GM18907 (cell line): Measurements from ENCODE around the gene BABAM2.
"Not testable (repeated sequence)": the region's sequence is repeated elsewhere in the genome, so short reads cannot be mapped to it uniquely, and the experiment has no call there.

Experiments used
- ATAC-seq: cut with Tn5 transposase; IDR thresholded peaks from one replicate; pipeline ENCODE4 v1.9.1; 2021; ENCODE audit warnings: mild to moderate bottlenecking, moderate library complexity; ENCODE audit not compliant: unreplicated experiment

BABAM2 gene

DNA sequence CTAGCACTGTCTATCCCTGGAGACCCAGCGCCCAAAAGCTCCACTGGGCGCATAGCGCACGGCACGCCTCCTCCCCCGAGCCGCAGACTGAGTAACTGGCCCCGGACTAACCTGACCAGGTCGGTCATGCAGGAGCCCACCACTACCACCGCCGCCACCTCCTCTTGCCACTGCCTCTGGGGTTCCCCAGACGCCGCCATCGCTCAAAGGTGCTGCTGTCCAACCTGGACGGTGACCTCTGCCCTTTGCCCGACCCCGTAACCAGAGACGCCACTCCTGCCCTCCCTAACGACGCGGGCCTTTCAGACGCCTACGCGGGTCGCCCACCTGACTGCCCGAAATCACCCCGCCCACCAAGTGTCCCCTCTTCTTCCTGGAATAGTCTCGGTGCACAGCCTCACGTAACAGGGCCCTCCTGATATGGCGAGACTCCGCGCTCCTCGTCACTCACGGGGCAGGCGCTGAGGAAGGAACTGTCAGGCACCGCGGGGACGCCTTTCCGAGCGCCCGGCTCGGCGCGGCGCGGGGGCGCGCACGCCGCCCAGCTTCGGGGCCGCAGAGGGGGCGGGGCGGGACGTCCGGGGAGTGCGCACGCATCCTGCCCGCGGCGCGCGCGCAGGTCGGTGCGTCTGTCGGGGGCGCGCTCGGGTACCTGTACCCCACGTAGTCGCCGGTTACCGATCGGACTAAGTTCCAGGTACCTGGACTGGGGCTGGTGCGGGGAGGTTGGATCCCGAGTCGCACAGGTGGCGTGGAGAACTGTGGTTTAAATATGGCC, at the start of gene BABAM2, which contains the start of gene RBKS:
Gene BABAM2 (plus strand): TSS at position 584 of the 778 bp plus-strand sequence. CDS start 3,828 bp downstream, outside the sequence.
Gene RBKS (minus strand): TSS at position 242 of the 778 bp plus-strand sequence. CDS start 42 bp downstream, at position 200.
- peak; percentile 78 for ATAC-seq

DNA sequence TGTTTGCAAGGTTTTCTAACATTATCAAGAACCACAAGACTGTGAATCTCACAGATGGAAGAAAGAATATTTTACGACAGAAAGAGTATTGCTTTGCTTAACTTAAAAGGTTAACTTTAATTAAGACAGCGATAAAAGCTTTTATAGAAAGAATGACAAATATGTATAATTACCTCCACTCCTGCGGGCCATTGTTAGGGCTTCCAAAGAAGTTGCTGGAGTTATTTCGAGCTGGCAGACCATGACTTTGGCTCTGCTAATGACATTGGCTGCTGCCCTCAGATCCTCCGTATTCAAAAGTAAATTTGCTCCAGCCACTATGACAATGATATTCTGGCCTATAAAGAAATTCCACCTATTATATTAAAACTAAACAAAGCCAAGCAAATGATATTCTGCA, 47.6 kb upstream of the BABAM2 start:
- ATAC-seq: no peak

DNA sequence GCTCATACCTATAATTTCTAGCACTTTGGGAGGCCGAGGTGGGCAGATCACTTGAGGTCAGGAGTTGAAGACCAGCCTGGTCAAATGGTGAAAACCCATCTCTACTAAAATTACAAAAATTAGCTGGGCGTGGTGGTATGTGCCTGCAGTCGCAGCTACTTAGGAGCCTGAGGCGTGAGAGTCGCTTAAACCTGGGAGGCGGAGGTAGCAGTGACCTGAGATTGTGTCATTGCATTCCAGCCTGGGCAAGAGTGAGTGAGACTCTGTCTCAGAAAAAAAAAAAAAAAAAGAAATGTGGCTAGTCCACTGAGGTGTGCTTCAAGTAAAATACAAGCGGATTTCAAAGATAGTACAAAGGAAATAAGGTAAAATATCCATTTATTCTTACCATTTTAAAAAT, 46.5 kb upstream of the BABAM2 start:
- ATAC-seq: no peak

DNA sequence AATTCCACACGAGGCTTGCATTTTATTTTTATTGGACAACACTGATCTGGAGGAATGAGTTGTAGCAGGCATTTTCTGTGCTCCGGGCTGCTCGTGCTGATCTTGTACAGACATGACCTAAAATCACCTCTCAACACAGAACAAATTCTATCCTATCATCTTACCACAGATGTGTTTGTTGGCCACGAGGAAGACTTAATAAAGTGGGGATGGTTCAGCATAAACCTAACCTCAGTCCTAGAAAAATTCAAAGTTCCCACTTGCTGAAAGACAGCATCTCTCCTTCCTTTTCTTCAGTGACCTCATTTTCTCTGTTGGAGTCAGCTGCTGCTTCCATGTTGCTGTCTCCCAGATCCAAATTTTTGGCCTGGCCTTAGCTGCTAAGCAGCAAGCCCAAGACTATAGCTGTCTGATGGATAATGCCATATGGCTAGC, 45.7 kb upstream of the BABAM2 start:
- no peak for ATAC-seq

DNA sequence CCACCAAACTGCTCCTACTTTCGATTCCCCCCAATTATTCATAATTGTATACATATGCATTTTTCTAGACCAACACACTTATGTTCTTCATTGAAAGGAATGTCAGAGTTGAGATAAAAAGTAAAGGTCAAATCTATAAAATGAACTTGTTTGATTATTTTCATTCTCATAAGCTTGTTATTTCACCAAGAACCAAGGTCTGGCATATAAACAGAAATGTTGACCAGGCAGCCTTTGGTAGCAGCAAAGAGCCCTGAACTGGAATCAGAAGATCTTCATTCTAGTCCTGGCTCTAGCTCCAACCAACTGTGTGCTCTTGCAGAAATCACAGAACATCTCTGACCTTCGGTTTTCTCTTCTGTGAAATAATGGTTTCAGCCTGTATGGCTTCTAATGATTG, 43.2 kb upstream of the BABAM2 start:
- ATAC-seq: no peak

DNA sequence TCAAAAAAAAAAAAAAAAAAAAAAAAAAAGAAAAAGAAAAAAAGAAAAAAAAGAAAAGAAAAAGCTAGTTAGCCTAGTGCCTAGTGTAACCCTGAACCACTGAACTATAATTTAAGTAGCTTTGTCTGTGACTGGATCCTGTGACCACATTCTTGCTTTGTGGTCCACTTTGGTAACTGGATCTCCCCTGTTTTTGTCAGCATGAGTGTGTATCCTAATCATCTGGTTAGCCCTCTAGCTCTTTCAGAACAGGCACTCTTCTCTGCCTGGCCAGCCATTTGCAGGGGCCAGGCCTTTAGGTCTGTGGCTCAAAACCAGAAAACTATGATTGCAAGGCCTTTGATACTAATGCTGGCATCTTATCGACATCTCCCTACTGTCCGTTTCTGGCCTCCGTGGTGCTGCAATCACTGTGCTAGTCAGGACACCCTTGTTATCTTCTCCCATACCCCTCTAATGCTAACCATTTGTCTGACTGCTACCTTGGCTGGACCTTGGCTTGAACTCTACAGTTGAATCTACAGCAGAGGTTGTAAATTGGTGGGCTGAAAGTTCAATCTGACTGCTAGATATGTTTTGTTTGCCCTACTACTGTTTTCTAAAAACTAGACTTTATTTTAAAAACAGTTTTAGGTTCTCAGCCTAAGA, 40.8 kb upstream of the BABAM2 start:
- ATAC-seq: no peak

DNA sequence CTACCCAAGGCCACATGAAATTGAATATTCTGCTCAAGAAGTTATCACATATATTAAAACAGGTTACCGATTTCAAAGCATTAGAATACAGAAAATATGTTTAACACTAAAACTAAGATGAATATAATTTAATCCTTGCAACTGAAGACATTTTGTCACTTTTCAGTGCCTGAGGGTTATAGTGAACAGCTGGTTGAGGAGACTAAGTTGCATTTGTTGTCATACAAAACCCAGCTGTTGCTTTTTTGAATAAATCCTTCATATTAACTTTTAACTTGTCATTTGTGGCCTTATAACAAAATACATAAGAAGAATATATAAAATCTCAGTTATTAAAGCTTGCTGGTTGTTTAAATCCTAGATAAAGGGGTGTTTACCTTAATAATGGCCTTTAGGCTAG, 37.8 kb upstream of the BABAM2 start:
- no peak for ATAC-seq

DNA sequence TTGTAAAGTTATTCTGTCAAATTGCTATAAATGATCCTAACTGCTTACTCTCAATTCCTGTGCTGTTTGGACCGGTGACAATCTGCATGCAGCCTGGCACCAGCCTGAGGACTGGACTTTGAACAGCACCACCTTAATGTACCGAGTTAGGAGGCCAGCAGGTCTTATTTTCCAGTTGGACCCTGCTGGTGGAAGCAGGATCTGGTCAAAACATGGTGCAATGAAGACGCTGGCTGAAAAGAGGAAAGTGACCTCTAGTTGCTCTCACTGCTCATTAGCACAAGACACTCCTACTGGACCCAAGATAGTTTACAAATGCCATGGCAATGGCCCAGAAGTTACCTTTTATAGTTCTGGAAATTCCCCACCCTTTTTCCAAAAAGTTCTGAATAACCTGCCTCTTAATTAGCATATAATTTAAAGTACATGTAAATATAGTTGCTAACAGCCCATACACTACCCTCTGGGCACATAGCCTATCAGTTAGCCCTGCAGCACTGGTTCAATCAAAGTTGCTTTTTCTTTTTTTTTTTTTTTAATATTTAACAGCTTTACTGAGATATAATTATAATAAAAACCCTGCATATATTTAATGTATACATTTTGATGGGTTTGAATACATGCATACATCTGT, 36.2 kb upstream of the BABAM2 start:
- ATAC-seq: no peak

DNA sequence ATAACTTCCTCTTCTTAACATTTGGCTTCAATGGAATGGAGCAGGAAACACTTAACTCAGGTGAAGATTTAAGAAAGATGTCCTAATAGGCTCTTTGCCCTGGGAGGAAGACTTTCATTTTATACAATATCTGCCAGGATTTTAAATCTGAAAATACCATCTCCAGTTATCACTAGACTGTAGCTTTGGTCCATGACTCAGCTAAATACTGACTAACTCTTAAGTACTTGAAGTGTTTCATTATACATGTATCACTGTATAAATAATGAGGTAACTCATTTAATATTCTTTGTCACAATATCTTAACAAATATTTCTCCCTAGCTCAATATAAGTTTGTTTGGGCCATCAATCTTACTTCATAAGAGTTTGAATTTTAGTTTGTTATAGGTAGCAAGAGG, 35.1 kb upstream of the BABAM2 start:
- ATAC-seq: no peak

DNA sequence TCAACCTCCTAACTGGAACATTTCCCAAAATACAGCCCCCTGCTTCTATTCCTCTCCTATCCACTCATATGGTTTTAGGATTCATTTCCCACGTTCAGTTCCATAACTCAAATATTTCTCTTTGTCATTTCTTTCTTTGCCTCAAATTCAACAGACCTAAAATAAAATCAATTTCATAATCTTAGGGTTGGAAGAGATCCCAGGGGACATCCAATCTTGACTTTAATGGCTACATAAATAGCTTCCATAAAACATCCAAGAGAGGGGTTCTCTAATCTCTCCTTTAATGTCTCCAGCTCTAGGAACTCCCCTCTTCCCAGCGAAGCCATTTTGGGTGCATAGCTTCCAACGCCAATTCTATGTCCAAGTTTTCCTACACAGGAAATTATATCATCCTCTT, 34.1 kb upstream of the BABAM2 start:
- ATAC-seq: no peak

DNA sequence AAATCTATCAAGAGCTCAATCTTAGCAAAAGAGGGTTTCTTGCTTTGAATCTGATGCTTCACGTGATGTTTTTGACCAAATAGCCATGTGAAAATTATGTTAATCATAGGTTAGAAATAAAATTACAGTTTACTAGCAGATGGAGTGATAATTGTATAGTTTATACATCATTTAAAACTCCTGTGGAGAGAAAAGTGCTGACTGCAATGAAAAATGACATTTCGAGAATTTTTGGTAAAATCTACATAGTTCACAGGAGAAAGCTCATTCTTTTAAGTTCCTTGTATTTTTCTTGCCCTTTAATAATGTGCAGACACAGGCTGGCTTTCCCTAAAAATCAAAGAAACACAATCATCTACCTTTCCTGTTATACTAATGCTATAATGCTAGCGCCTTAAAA, 33.6 kb upstream of the BABAM2 start:
- no peak for ATAC-seq

DNA sequence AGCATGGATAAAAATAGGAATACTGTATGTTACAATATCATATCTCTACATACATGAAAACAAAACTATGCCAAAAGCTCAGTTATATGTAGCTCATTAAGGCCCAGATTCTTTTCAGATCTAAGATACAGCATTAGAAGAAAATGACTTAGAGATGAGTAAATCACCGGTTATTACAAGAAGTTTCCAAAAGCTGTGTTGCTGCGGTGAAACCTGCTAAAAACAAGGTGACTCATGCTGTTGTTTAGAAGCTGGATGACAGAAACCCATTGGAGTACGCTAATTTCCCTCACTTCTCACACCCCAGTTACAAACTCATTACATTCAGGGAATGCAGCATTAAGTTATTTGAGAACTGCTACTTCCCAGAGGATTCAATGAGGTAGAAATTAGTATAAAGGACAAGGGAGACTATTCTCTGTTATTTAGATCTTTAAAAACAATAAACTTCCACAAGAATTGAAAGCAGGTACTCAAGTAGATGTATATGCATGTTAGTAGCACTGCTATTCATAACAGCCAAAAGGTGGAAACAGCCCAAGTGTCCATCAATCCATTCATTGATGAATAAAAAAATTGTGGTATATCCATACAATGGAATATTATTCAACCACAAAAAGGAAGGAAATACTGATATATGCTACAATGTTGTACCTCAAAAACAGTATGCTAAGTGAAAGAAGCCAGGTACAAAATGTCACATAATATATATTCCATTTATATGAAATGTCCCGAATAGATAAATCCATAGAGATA, 32.9 kb upstream of the BABAM2 start:
- no peak for ATAC-seq

DNA sequence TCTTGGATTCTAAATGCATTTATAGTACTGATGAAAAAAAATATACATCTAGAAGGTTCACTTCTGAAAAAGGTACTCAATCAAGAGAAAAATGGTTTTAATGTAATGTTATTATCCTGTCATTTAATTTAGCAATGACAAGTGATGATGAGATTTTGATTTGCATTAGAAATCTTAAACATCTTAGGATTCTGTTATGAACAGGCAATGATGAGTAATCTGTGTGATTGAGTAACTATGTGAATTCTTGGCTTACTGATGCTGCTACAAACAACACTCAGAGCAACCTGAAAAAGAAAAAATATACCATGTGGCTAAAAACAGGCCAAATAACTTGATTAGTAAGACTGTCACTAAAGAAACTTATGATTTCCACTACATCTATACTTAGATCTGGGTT, 30.4 kb upstream of the BABAM2 start:
- no peak for ATAC-seq

DNA sequence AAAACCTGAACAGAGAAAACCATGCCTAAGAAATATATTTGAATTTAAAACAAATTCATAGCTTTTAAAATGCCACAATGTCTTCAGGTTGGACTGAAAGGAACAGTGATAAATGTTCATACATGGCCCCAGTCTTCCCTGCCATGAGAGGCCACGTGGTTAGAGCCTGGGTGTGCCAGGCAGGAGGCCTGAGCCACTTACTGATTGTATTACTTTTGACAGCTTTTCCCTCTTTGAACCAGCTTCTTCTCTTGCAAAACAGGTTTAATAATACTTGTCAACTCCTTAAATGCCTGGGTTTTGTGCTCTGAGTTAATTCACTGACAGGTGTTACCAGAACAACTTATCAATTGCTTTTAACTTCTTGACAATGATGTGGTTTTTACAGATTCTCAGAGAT, 27.4 kb upstream of the BABAM2 start:
- ATAC-seq: no peak

DNA sequence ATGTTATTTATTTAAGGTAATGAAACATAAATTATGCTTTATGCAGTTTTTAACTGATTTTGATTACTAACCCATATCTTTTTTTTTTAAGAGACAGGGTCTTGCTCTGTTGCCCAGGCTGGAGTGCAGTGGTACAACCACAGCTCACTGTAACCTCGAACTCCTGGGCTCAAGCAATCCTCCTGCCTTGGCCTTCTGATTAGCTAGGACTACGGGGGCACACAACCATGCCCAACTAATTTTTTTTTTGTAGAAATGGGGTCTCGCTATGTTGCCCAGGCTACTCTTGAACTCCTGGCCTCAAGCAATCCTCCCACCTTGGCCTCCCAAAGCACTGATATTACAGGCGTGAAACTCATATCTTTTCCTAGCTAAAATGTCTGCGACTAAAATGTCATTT, 26.6 kb upstream of the BABAM2 start:
- not testable (repeated sequence) for ATAC-seq

DNA sequence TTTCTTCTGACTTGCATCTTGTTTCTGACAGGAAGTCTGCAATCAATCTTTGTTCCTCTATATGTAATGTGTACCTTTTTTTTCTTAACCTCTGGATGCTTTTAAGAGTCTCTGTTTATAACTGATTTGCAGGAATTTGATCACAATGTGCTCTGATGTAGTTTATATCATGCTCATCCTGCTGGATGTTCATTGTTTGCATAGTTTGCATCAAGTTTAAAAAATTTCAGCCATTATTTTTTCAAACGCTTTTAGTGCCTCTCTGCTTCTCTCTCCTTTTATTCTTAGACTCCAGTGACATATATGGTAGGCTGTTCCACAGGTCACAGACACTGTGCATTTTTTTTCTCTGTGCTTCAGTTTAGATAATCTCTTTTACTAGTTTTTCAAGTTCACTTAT, 24.3 kb upstream of the BABAM2 start:
- no peak for ATAC-seq

DNA sequence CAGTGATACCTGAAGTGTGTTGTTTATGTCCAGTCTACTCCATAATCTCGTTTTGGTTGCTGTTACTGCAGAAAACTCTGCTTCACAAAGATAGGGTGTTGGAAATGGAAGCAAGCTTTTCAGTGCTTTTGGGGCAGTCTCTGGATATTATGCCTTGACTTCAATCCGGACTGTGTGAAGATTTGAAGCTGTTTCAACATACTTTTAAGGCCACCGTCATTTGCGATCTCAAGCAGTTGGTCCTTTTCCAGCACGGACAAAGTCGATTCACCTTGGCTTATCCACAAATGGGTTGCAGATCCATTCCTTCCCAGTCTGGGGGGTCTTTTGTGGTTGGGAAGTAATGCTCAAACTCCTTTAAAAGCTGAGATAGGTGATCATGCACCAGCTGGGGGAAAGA, 20.8 kb upstream of the BABAM2 start:
- ATAC-seq: no peak

DNA sequence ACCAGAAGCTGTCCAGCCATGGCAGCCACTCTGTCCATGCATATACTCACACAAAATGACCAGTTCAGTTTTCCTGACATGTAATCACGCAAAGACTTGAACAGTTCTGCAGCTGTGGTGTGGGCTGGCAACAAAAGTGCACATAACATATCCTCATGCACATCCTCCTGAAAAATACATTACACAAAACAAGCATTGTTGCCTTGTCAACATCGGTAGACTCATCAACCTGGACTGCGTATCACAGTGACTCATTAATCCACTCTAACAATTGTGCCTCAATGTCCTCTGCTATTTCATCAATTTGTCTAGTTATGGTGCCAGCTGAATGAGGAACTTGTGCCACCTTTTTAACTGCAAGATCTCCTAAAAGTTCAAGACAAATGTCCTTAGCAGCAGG, 19.8 kb upstream of the BABAM2 start:
- ATAC-seq: no peak

DNA sequence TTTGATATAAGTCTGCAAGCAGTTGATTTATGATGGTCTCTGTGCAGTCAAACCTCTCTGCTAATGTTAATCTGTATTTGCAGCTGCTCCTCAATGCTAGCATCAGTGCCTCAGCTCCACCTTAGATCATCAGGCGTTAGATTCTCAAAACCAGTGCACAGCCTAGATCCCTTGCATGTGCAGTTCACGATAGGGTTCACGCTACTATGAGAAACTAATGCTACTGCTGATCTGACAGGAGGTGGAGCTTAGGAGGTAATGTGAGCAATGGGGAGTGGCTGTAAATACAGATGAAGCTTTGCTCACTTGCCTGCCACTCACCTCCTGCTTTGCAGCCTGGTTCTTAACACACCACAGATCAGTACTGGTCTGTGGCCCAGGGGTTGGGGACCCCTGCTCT, 18.7 kb upstream of the BABAM2 start:
- ATAC-seq: no peak

DNA sequence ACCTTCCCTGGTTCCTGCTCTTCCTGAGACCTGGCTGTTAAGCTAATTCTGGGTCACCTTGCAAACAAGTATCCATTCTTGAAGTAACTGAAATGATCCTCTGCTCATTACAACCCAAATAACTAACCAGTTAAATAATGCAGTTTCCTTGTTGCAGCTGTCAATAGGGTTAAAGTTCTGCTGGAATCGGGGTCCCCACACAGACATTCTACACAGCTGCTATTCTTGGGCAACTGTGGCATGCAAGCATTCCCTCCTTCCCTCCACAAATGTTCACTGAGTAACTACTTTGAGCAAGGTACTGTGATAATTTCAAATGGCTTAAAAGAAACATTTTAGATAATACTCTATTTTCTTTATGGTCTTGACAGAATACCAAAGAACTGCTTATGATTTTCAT, 17.4 kb upstream of the BABAM2 start:
- no peak for ATAC-seq
